Mesendoderm (in vitro differentiated cells): ENCODE results near the gene SLC39A3.

Experiments
- DNase-seq: peaks from one replicate; pipeline ENCODE4 v3.0.0; 2013
- H2AK5ac ChIP-seq: 2 replicates; pipeline ENCODE4 v1.6.1; 2013; ENCODE audit warnings: low read length, inconsistent platforms
- H2BK120ac ChIP-seq: 2 replicates; pipeline ENCODE4 v1.6.1; 2013; ENCODE audit warnings: low read depth, mild to moderate bottlenecking, low read length, moderate library complexity, mixed read lengths
- H2BK15ac ChIP-seq: replicated peaks from 2 replicates; pipeline ENCODE4 v1.6.1; 2013; ENCODE audit warnings: low read depth, mild to moderate bottlenecking, moderate library complexity
- H2BK5ac ChIP-seq: 2 replicates; pipeline ENCODE4 v1.6.1; 2013; ENCODE audit warnings: low read length, inconsistent platforms
- H3K18ac ChIP-seq: 2 replicates; pipeline ENCODE4 v1.6.1; 2013; ENCODE audit warnings: mild to moderate bottlenecking, low read length, mixed read lengths
- H3K23ac ChIP-seq: one replicate; pipeline ENCODE4 v1.6.1; 2013; ENCODE audit warnings: low read length
- H3K27ac ChIP-seq: 2 replicates; pipeline ENCODE4 v1.5.1; 2013; ENCODE audit warnings: low read depth, mild to moderate bottlenecking, inconsistent platforms, low read length, moderate library complexity
- H3K27me3 ChIP-seq: 2 replicates; pipeline ENCODE4 v1.6.1; 2013; ENCODE audit warnings: low read length, control low read depth, mild to moderate bottlenecking, inconsistent platforms; ENCODE audit not compliant: insufficient read depth, poor library complexity
- H3K36me3 ChIP-seq: 2 replicates; pipeline ENCODE4 v1.6.1; 2013; ENCODE audit warnings: low read length, inconsistent platforms; ENCODE audit not compliant: control insufficient read depth, insufficient read depth
- H3K4ac ChIP-seq: one replicate; pipeline ENCODE4 v1.6.1; 2013; ENCODE audit warnings: low read depth, mild to moderate bottlenecking, low read length, moderate library complexity
- H3K4me1 ChIP-seq: 2 replicates; pipeline ENCODE4 v1.6.1; 2013; ENCODE audit warnings: low read depth, low read length, inconsistent platforms; ENCODE audit not compliant: control insufficient read depth
- H3K4me2 ChIP-seq: 2 replicates; pipeline ENCODE4 v1.6.1; 2013; ENCODE audit warnings: low read length
- H3K4me3 ChIP-seq: 2 replicates; pipeline ENCODE4 v1.5.1; 2013; ENCODE audit warnings: mild to moderate bottlenecking, low read length
- H3K56ac ChIP-seq: one replicate; pipeline ENCODE4 v1.6.1; 2013; ENCODE audit warnings: low read length
- H3K79me1 ChIP-seq: 2 replicates; pipeline ENCODE4 v1.6.1; 2013; ENCODE audit warnings: low read length, inconsistent platforms
- H3K79me2 ChIP-seq: 2 replicates; pipeline ENCODE4 v1.6.1; 2013; ENCODE audit warnings: mild to moderate bottlenecking, low read length; ENCODE audit not compliant: control insufficient read depth, insufficient read depth
- H3K9ac ChIP-seq: 2 replicates; pipeline ENCODE4 v1.6.1; 2013; ENCODE audit warnings: low read length, inconsistent platforms
- H4K5ac ChIP-seq: one replicate; pipeline ENCODE4 v1.6.1; 2013; ENCODE audit warnings: low read length
- H4K8ac ChIP-seq: one replicate; pipeline ENCODE4 v1.6.1; 2013; ENCODE audit warnings: low read depth, mild to moderate bottlenecking, control low read depth, low read length, moderate library complexity
- WGBS: extraction: QIAGEN DNeasy Blood & Tissue Kit; methylation state at CpG from one replicate; pipeline ENCODE4 v1.1.7; 2013; ENCODE audit warnings: low lambda C conversion rate, missing lambda C conversion rate; ENCODE audit not compliant: insufficient coverage; ENCODE audit errors: extremely low coverage; 5-methylcytosine and 5-hydroxymethylcytosine counted together

The SLC39A3 gene

GRCh38 chr19:2711172-2711874 is 28.5 kb downstream of the SLC39A3 start:
- Histone ChIP-seq H3K18ac (no peak overlapping the region), H3K9ac (no peak overlapping the region), H3K23ac (no peak overlapping the region), H3K79me2 (no peaks in the 10 kb centered on the region), H2BK120ac (no peak overlapping the region), H2BK15ac (no peak overlapping the region), H3K4me2 (no peak overlapping the region), H3K4me1 (no peaks in the 10 kb centered on the region), H3K27me3 (no peaks in the 10 kb centered on the region), H3K4me3 (no peak overlapping the region), H2AK5ac (no peak overlapping the region), H3K79me1 (no peaks in the 10 kb centered on the region), H3K56ac (no peak overlapping the region), H2BK5ac (no peak overlapping the region), H3K36me3 (no peaks in the 10 kb centered on the region), H4K5ac (no peak overlapping the region), H3K27ac (no peak overlapping the region), H3K4ac (no peak overlapping the region), H4K8ac (no peak overlapping the region)
- WGBS = no CpG with 5 or more reads among the region's 17 CpGs
- no peak for DNase-seq

DNA sequence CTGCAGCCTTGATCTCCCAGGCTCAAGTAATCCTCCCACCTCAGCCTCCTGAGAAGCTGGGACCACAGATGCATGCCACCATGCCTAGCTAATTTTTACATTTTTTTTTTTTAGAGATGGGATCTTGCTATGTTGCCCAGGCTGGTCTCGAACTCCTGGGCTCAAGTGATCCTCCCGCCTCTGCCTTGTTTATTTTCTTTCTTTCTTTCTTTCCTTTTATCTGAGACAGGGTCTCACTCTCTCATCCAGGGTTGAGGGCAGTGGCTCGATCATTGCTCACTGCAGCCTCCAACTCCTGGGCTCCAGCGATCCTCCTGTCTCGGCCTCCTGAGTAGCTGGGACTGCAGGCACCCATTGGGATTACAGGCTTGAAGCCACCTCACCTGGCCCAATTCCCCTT is 33.6 kb downstream of the SLC39A3 start:
- Histone ChIP-seq H3K23ac (no peak overlapping the region), H2BK5ac (no peak overlapping the region), H4K8ac (no peak overlapping the region), H3K4ac (no peak overlapping the region), H2AK5ac (no peak overlapping the region), H3K36me3 (no peaks in the 10 kb centered on the region), H3K27me3 (peaks cover 6% of the 10 kb centered on the region), H3K18ac (no peak overlapping the region), H3K4me3 (no peak overlapping the region), H3K79me1 (no peaks in the 10 kb centered on the region), H3K4me1 (no peaks in the 10 kb centered on the region), H2BK15ac (no peak overlapping the region), H3K56ac (no peak overlapping the region), H4K5ac (no peak overlapping the region), H2BK120ac (no peak overlapping the region), H3K27ac (no peak overlapping the region), H3K9ac (no peak overlapping the region), H3K4me2 (no peak overlapping the region), H3K79me2 (no peaks in the 10 kb centered on the region)
- DNase-seq = no peak
- no CpG with 5 or more reads among the region's 5 CpGs for WGBS

DNA sequence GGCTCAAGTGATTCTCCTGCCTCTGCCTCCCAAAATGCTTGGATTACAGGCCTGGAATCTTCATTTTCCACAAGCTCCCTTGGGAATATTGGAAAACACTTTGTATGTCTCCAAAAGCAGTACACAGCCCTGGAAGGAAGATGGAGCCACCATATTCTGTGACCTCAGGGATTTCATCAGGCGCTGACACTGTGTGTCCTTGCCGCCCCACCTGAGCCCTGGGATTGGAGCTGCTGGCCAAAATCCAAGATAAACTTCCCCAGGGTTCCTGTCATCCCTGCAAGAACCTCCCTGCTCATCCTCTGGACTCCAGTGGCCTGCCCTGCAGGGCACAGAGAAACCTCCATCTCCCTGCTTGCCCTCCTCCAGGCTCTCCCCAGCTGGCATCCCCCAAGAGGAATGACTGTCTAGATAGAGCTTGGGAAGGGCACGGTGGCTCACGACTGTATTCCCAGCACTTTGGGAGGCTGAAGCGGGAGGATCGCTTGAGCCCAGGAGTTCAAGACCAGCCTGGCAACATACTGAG is 36.1 kb downstream of the SLC39A3 start:
- no peak overlapping the region for H3K27ac ChIP-seq
- no peak overlapping the region for H3K56ac ChIP-seq
- H3K36me3 ChIP-seq = no peaks in the 10 kb centered on the region
- no peak overlapping the region for H3K18ac ChIP-seq
- H2BK15ac ChIP-seq = no peak overlapping the region
- H2AK5ac ChIP-seq = no peak overlapping the region
- WGBS = no CpG with 5 or more reads among the region's 6 CpGs
- no peak overlapping the region for H4K8ac ChIP-seq
- no peak overlapping the region for H2BK5ac ChIP-seq
- H3K79me2 ChIP-seq = no peaks in the 10 kb centered on the region
- H3K4me3 ChIP-seq = no peak overlapping the region
- H3K79me1 ChIP-seq = no peaks in the 10 kb centered on the region
- no peak overlapping the region for H3K4me2 ChIP-seq
- H4K5ac ChIP-seq = no peak overlapping the region
- H3K23ac ChIP-seq = no peak overlapping the region
- DNase-seq = no peak
- H2BK120ac ChIP-seq = no peak overlapping the region
- peaks cover 16% of the 10 kb centered on the region for H3K27me3 ChIP-seq
- no peaks in the 10 kb centered on the region for H3K4me1 ChIP-seq
- H3K9ac ChIP-seq = no peak overlapping the region
- H3K4ac ChIP-seq = no peak overlapping the region

GRCh38 chr19:2703077-2703437 is 36.8 kb downstream of the SLC39A3 start:
- H2AK5ac ChIP-seq = no peak overlapping the region
- no peak overlapping the region for H3K4ac ChIP-seq
- H3K36me3 ChIP-seq = no peaks in the 10 kb centered on the region
- H4K5ac ChIP-seq = no peak overlapping the region
- H3K79me1 ChIP-seq = no peaks in the 10 kb centered on the region
- H4K8ac ChIP-seq = no peak overlapping the region
- peaks cover 16% of the 10 kb centered on the region for H3K27me3 ChIP-seq
- H3K27ac ChIP-seq = no peak overlapping the region
- no peak overlapping the region for H3K9ac ChIP-seq
- no peaks in the 10 kb centered on the region for H3K79me2 ChIP-seq
- no peak overlapping the region for H2BK120ac ChIP-seq
- H3K18ac ChIP-seq = no peak overlapping the region
- H3K4me1 ChIP-seq = no peaks in the 10 kb centered on the region
- no peak overlapping the region for H3K4me3 ChIP-seq
- DNase-seq = no peak
- no peak overlapping the region for H2BK5ac ChIP-seq
- WGBS = no CpG with 5 or more reads among the region's 5 CpGs
- H3K56ac ChIP-seq = no peak overlapping the region
- no peak overlapping the region for H3K23ac ChIP-seq
- peak overlapping the region; percentile 25 for H3K4me2 ChIP-seq
- no peak overlapping the region for H2BK15ac ChIP-seq

- H3K4me2 ChIP-seq = peak within 1 kb of the TSS; percentile 77
- H3K18ac ChIP-seq = peak within 1 kb of the TSS; percentile 64
- H4K5ac ChIP-seq = no peak within 1 kb of the TSS
- peak within 1 kb of the TSS; percentile 63 for H3K4ac ChIP-seq
- peak within 1 kb of the TSS; percentile 82 for H4K8ac ChIP-seq
- no peak within 1 kb of the TSS for H2AK5ac ChIP-seq
- peak within 1 kb of the TSS; percentile 62 for H3K4me3 ChIP-seq
- H3K79me2 ChIP-seq = no peaks in the 10 kb centered on the region
- no peaks in the 10 kb centered on the region for H3K79me1 ChIP-seq
- no peak within 1 kb of the TSS for H3K27ac ChIP-seq
- WGBS = no CpG with 5 or more reads among the region's 77 CpGs
- H3K27me3 ChIP-seq = peaks cover 16% of the 10 kb centered on the region
- no peak within 1 kb of the TSS for H2BK5ac ChIP-seq
- H3K36me3 ChIP-seq = no peaks in the 10 kb centered on the region
- H2BK15ac ChIP-seq = no peak within 1 kb of the TSS
- no peaks in the 10 kb centered on the region for H3K4me1 ChIP-seq
- H3K56ac ChIP-seq = peak within 1 kb of the TSS; percentile 87
- DNase-seq = peak; percentile 93
- peak within 1 kb of the TSS; percentile 71 for H3K9ac ChIP-seq
- H3K23ac ChIP-seq = no peak within 1 kb of the TSS
- no peak within 1 kb of the TSS for H2BK120ac ChIP-seq
Observed at GRCh38 chr19:2702170-2703076, 37.4 kb downstream of the SLC39A3 start, which contains the start of gene GNG7. Gene GNG7 (minus strand): TSS chr19:2702694. CDS start chr19:2520688, 182,006 bp downstream.
